ENCODE measurements around the gene LCK.

Gene LCK

DNA sequence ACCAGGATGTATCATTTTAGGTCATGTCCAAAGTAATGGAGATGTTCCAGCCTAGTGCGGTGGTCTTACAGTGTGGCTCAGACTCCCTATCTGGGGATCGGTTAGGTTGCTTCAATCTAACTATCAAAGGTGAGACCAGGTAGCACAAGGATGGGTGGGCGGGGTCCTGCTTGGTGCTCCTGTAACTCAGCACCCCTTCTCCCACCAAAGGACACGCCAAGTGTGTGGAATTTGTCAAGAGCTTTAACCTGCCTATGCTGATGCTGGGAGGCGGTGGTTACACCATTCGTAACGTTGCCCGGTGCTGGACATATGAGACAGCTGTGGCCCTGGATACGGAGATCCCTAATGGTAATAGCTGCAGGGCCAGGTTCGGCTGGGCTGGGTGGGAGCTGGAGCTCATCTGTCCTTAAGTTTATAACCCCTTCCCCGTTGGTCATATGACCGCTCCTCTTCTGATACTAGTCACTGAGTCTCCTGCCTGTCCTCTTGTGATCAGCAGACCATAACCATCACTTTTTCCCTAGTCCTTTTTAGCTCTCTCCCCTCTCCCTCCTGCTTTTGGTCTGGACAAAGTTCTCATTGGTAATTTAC lies 79.6 kb downstream of the LCK start:
- DNase-seq: no peak

- no peak for DNase-seq
These were observed 80.5 kb downstream of the LCK start for GRCh38 chr1:32331549-32331948.

DNA sequence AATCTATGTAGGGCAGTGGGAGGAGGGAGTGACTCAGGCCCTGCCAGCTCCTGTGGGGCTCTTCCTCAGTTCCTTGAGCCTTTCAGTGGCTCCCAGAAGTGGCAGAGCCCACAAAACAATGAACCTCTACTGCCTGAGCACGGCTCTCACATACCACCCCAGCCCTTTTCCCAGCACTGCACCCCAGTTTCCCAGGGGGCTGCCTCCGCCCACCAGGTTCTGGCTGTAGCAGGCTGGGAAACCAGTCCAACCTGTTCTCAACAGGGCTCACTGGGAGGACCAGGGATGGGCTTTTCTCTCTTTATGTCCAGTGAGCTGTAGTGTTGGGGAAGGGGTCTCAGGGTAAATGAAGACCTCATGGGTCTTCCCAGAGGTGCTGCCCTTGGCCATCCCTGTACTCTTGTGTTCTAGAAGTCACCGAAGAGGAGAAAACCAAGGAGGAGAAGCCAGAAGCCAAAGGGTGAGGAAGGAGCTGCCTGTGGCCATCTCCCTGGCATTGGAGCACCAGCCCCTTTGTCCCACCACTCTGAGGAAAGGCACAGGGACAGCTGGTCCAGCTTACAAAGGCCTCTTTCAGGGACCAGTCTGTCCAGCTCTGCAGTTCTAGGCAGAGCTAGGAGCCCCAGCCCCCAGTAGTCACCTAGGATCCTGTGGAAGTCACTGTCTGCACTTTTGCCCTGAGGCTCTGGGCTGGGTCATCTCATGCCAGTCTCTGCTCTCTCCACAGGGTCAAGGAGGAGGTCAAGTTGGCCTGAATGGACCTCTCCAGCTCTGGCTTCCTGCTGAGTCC lies 81.4 kb downstream of the LCK start:
- no peak for DNase-seq

DNA sequence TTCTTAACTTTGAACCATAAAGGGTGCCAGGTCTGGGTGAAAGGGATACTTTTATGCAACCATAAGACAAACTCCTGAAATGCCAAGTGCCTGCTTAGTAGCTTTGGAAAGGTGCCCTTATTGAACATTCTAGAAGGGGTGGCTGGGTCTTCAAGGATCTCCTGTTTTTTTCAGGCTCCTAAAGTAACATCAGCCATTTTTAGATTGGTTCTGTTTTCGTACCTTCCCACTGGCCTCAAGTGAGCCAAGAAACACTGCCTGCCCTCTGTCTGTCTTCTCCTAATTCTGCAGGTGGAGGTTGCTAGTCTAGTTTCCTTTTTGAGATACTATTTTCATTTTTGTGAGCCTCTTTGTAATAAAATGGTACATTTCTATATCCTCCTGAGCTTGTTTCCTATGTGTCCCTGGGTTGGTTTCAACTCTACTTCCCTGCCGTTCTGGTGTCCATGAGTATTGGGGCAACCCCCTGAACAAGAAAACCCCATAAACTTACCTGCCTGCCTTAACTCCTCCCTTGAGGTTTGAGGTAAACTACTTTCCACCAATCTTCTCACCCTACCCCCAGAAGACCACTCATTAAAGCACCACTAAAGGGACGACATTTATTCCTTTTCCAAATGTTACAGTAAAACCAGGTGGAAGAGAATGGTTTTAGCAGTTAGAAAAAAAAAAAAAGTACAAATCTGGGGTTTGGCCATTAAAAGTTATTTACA lies 82.3 kb downstream of the LCK start:
- DNase-seq: no peak

DNA sequence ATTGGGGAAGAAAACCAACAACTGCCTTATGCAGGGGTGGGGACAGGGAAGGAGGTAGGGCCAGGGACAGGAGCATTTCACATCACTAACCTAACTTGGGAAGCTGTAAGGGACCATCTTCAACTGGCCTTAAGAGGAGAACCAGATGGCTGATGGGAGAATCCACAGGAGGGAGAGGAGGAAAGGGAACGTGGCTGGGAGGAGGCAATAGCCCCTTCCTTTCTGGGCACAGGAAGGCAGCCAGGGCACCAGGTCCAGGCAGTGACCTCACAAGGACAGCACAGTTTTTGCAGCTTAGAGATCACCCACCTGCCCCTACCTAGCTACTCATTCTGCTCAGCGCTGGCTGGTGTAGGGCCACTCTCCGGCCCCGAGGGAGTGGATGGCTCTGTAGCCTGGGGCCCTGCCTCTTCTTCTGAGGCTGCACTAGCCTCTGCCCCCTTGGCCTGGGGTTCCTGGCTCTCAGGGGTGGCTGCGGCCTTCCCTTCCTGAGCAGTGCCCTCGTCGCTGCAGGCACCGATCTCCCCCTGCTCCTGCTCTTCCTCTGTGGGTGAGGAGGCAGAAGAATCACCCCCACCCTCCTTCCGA lies 83.3 kb downstream of the LCK start:
- no peak for DNase-seq

GRCh38 chr1:32334864-32335534 lies 83.9 kb downstream of the LCK start:
- DNase-seq: no peak

DNA sequence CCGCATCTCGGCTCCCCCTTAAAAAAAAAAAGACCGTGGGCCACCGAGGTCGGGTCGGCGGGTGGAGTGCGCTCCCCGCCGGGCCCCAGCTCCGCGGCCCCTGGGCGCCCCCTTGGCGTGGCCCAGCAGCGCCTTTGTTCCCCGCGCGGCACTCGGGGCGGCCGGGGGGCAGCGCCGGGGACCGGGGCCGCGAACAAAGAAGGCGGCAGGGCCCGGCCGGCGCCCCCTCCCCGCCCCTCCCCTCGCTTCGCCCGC lies 84.4 kb downstream of the LCK start:
- no peak for DNase-seq
